Lower leg skin (tissue), 4 donors: ENCODE data around the gene ENOX2. TPM values are rescaled to one million over a fixed set of nuclear protein-coding genes. Genes with fewer than 3 reads are reported as not detected.

Source experiments
- DNase-seq, 2 donors: peaks; one replicate each; pipeline ENCODE4 v3.0.0-alpha.2; 2019; ENCODE audit warnings: low spot score in 2 of 2
- H3K4me3 ChIP-seq: fragments of 200-600 bp; sonication (generic); 2 replicates; pipeline ENCODE4 v1.5.1; 2017; ENCODE audit warnings: mild to moderate bottlenecking, low read depth; ENCODE audit not compliant: poor library complexity, severe bottlenecking
- CTCF ChIP-seq, 3 donors: fragments of 450-650 bp; IDR thresholded peaks; one replicate each; pipeline ENCODE4 v1.5.1; 2016; ENCODE audit warnings: antibody characterized with exemption in 3 of 3, mild to moderate bottlenecking in 3 of 3, moderate library complexity in 2 of 3
- POLR2A ChIP-seq, 2 donors: fragments of 450-650 bp; IDR thresholded peaks; one replicate each; pipeline ENCODE4 v1.6.1; 2016 to 2017; ENCODE audit warnings: antibody characterized with exemption in 2 of 2, mild to moderate bottlenecking in 1 of 2, moderate library complexity in 1 of 2
- WGBS, 2 donors: methylation state at CpG; one replicate each; pipeline ENCODE4 v1.1.5; 2018; 5-methylcytosine and 5-hydroxymethylcytosine counted together
- intact Hi-C: fragments of 100-400 bp; cut with DNase I; formaldehyde crosslinking; loops from one replicate; pipeline ENCODE4 v1.15.0; 2023; ENCODE audit warnings: low total_unique reads
- total RNA-seq, 4 donors: library from RNA; depleted of rRNA; stranded (reverse); fragments of >200 nt; gene quantifications; one replicate each; pipeline ENCODE4 v1.1.0, GENCODE V29; 2016

ENOX2 gene
- total RNA-seq, 4 donors from 2014 or later, result 6.5 to 9.5 (median 8.3) TPM

GRCh38 chrX:130705591-130705990 lies 197.4 kb downstream of the ENOX2 start:
- no peak for TF ChIP-seq POLR2A (IDR thresholded peaks at IDR 0.05)
- TF ChIP-seq CTCF (IDR thresholded peaks at IDR 0.05), result no peak
- intact Hi-C loops, result no loop called here
- DNase-seq, result no peak
- 78 to 94% methylated on average over 3 of the region's 3 CpGs for WGBS, 2 donors
- H3K4me3 ChIP-seq, result no peak overlapping the region

GRCh38 chrX:130704053-130705038 lies 198.7 kb downstream of the ENOX2 start:
- DNase-seq, result no peak
- WGBS, 2 donors, result 50 to 51% methylated on average over 4 of the region's 4 CpGs

GRCh38 chrX:130702867-130703707 lies 199.9 kb downstream of the ENOX2 start:
- intact Hi-C loops, result no loop called here
- no peak overlapping the region for H3K4me3 ChIP-seq
- TF ChIP-seq CTCF (IDR thresholded peaks at IDR 0.05) (no peak), POLR2A (IDR thresholded peaks at IDR 0.05) (no peak)
- no peak for DNase-seq
- WGBS, 2 donors, result 66 to 87% methylated on average over 6 of the region's 6 CpGs

More at GRCh38 chrX:130704053-130705038, 198.7 kb downstream of the ENOX2 start:
- intact Hi-C loops, result no loop called here
- no peak overlapping the region for H3K4me3 ChIP-seq
- TF ChIP-seq CTCF (IDR thresholded peaks at IDR 0.05) (no peak), POLR2A (IDR thresholded peaks at IDR 0.05) (no peak)

- TF ChIP-seq CTCF (IDR thresholded peaks at IDR 0.05) (no peak), POLR2A (IDR thresholded peaks at IDR 0.05) (no peak)
- intact Hi-C loops, result no loop called here
These were observed 202.4 kb downstream of the ENOX2 start for GRCh38 chrX:130700629-130701028.

GRCh38 chrX:130699618-130700017 lies 203.4 kb downstream of the ENOX2 start:
- DNase-seq, result no peak

More at GRCh38 chrX:130700629-130701028, 202.4 kb downstream of the ENOX2 start:
- DNase-seq, result no peak
- H3K4me3 ChIP-seq, result no peak overlapping the region

More at GRCh38 chrX:130699618-130700017, 203.4 kb downstream of the ENOX2 start:
- intact Hi-C loops, result no loop called here
- WGBS, 2 donors, result 72 to 85% methylated on average over 3 of the region's 3 CpGs
- TF ChIP-seq POLR2A (IDR thresholded peaks at IDR 0.05) (no peak), CTCF (IDR thresholded peaks at IDR 0.05) (no peak)
- H3K4me3 ChIP-seq, result no peak overlapping the region
